HEK293 (cell line): Measurements from ENCODE around the gene LRRC4C.

Experiments
- CTCF ChIP-seq: fragments of 450-650 bp; formaldehyde crosslinking; IDR thresholded peaks from 2 replicates; pipeline ENCODE4 v1.5.1; 2016; ENCODE audit warnings: missing biosample characterization, missing genetic modification characterization
- ZNF239 ChIP-seq: fragments of 450-650 bp; formaldehyde crosslinking; IDR thresholded peaks from 2 replicates; pipeline ENCODE4 v1.5.1; 2016; ENCODE audit warnings: missing biosample characterization, missing genetic modification characterization

GRCh38 chr11:40407355-40407754, 1052.1 kb downstream of the LRRC4C start:
- TF ChIP-seq ZNF239 (tag by site-specific recombination) (no peak), CTCF (tag by site-specific recombination) (no peak)
